OCI-LY7 (cell line): ENCODE data around the gene DPH6. TPM values are rescaled to one million over a fixed set of nuclear protein-coding genes. Genes with fewer than 3 reads are reported as not detected.

Experiments used
- BruUV-seq: library from RNA; stranded (reverse); fragments of 400-500 nt; replicated peaks from 2 replicates; lab custom pipeline; 2021; lab: Mats Ljungman, UMichigan
- CTCF ChIA-PET: fragments of 300-600 bp; sonication (Branson Sonifier 250); formaldehyde crosslinking; loops from one replicate; lab custom pipeline; 2022; ENCODE audit warnings: antibody characterized with exemption; ENCODE audit not compliant: unreplicated experiment; lab: Charles Lee
- POLR2A ChIA-PET: fragments of 300-600 bp; sonication (Branson Sonifier 250); formaldehyde crosslinking; loops from one replicate; lab custom pipeline; 2022; ENCODE audit warnings: antibody characterized with exemption; lab: Charles Lee
- DNase-seq: peaks from one replicate; pipeline ENCODE4 v3.0.0-alpha.2; 2015; ENCODE audit warnings: low spot score
- H2AFZ ChIP-seq: fragments of 200-600 bp; sonication (generic), shearing (Covaris generic); 2 replicates; pipeline ENCODE4 v1.6.1; 2014; ENCODE audit warnings: mild to moderate bottlenecking, antibody characterized with exemption, low read length, moderate library complexity
- H3K27ac ChIP-seq: fragments of 200-600 bp; sonication (generic); 2 replicates; pipeline ENCODE4 v1.5.1; 2014; ENCODE audit warnings: mixed run types, low read depth, mild to moderate bottlenecking, moderate library complexity, low read length, inconsistent platforms; ENCODE audit not compliant: poor library complexity, severe bottlenecking
- H3K36me3 ChIP-seq: fragments of 200-600 bp; sonication (generic); 2 replicates; pipeline ENCODE4 v1.6.1; 2014; ENCODE audit warnings: mild to moderate bottlenecking, antibody characterized with exemption, low read length, moderate library complexity, mixed read lengths; ENCODE audit not compliant: insufficient read depth
- H3K4me1 ChIP-seq: fragments of 200-600 bp; sonication (generic); 2 replicates; pipeline ENCODE4 v1.5.1; 2014; ENCODE audit warnings: mild to moderate bottlenecking, low read length; ENCODE audit not compliant: insufficient read depth, poor library complexity, severe bottlenecking
- H3K4me2 ChIP-seq: fragments of 200-600 bp; sonication (generic); 2 replicates; pipeline ENCODE4 v1.6.1; 2014; ENCODE audit warnings: mild to moderate bottlenecking, low read length
- H3K4me3 ChIP-seq: fragments of 200-600 bp; sonication (generic); 2 replicates; pipeline ENCODE4 v1.5.1; 2014; ENCODE audit warnings: mild to moderate bottlenecking, low read depth, low read length; ENCODE audit not compliant: poor library complexity, severe bottlenecking
- H3K79me2 ChIP-seq: fragments of 200-600 bp; sonication (generic); 2 replicates; pipeline ENCODE4 v1.6.1; 2016; ENCODE audit warnings: low read depth, mild to moderate bottlenecking, low read length, moderate library complexity, mixed read lengths; ENCODE audit not compliant: insufficient read depth
- H3K9me2 ChIP-seq: fragments of 200-600 bp; sonication (generic); 2 replicates; pipeline ENCODE4 v1.6.1; 2016; ENCODE audit warnings: mild to moderate bottlenecking, low read length, mixed read lengths; ENCODE audit not compliant: insufficient read depth
- H3K9me3 ChIP-seq: fragments of 200-600 bp; sonication (generic); 2 replicates; pipeline ENCODE4 v1.6.1; 2014; ENCODE audit warnings: mild to moderate bottlenecking, mixed run types, low read length, mixed read lengths
- H4K20me1 ChIP-seq: fragments of 200-600 bp; sonication (generic); 2 replicates; pipeline ENCODE4 v1.6.1; 2014; ENCODE audit warnings: mild to moderate bottlenecking, antibody characterized with exemption, low read length, moderate library complexity, mixed read lengths; ENCODE audit not compliant: insufficient read depth
- CTCF ChIP-seq: fragments of 200-600 bp; sonication (generic); conservative IDR thresholded peaks from 2 replicates; pipeline ENCODE4 v1.5.1; 2014; ENCODE audit warnings: mild to moderate bottlenecking, antibody characterized with exemption, low read length, moderate library complexity, mixed read lengths
- EZH2phosphoT487 ChIP-seq: fragments of 200-600 bp; sonication (generic); IDR thresholded peaks from 2 replicates; pipeline ENCODE4 v1.6.1; 2018; ENCODE audit warnings: low read depth, borderline replicate concordance, mild to moderate bottlenecking, mixed run types, antibody characterized with exemption, low read length, moderate library complexity, mixed read lengths
- intact Hi-C: fragments of 100-400 bp; cut with micrococcal nuclease; formaldehyde crosslinking; loops from one replicate; pipeline ENCODE4 v1.10.0; 2022; ENCODE audit not compliant: unreplicated experiment
- total RNA-seq, 2 experiments: library from RNA; depleted of rRNA in 1 of 2; stranded (reverse); fragments of >200 nt in 1 of 2; shearing (Covaris generic) in 1 of 2; gene quantifications; 2 replicates each; pipeline ENCODE4 v1.2.3, GENCODE V29; 2014 to 2022

Gene DPH6
- total RNA-seq, 2 experiments from 2014 or later, result 12.6 to 21.4 TPM

GRCh38 chr15:35566991-35567390, 21.0 kb upstream of the DPH6 start:
- no TSS peak for BruUV-seq
- no peak for DNase-seq
- ChIA-PET CTCF (no interaction called here), POLR2A (no interaction called here)
- intact Hi-C loops, result no loop called here
- H4K20me1 ChIP-seq, result no peaks in the 10 kb centered on the region
- H3K9me3 ChIP-seq, result no peaks in the 10 kb centered on the region
- H3K27ac ChIP-seq, result no peak overlapping the region
- no peaks in the 10 kb centered on the region for H3K9me2 ChIP-seq
- no peak overlapping the region for H3K4me3 ChIP-seq
- H3K36me3 ChIP-seq, result no peaks in the 10 kb centered on the region
- H2AFZ ChIP-seq, result no peak overlapping the region
- no peaks in the 10 kb centered on the region for H3K4me1 ChIP-seq
- TF ChIP-seq CTCF (no peak), EZH2phosphoT487 (no peak)
- no peak overlapping the region for H3K4me2 ChIP-seq
- no peaks in the 10 kb centered on the region for H3K79me2 ChIP-seq

GRCh38 chr15:35565901-35566300, 19.9 kb upstream of the DPH6 start:
- H3K4me2 ChIP-seq, result no peak overlapping the region
- H3K9me3 ChIP-seq, result no peaks in the 10 kb centered on the region
- ChIA-PET POLR2A (interaction anchor here (0.9 kb wide), 1 partner anchor 145 kb away, joined by 3 read pairs; no protein-coding TSS in a partner anchor), CTCF (no interaction called here)
- H3K9me2 ChIP-seq, result no peaks in the 10 kb centered on the region
- no peak overlapping the region for H3K27ac ChIP-seq
- no peak overlapping the region for H2AFZ ChIP-seq
- H3K36me3 ChIP-seq, result no peaks in the 10 kb centered on the region
- DNase-seq, result no peak
- no peak for TF ChIP-seq EZH2phosphoT487
- TF ChIP-seq CTCF, result no peak
- no peaks in the 10 kb centered on the region for H3K4me1 ChIP-seq
- no peaks in the 10 kb centered on the region for H3K79me2 ChIP-seq
- H4K20me1 ChIP-seq, result no peaks in the 10 kb centered on the region
- no TSS peak for BruUV-seq
- H3K4me3 ChIP-seq, result no peak overlapping the region
- intact Hi-C loops, result no loop called here

GRCh38 chr15:35562641-35563040, 16.7 kb upstream of the DPH6 start:
- CTCF ChIA-PET, result no interaction called here
- no TSS peak for BruUV-seq

More at GRCh38 chr15:35562641-35563040, 16.7 kb upstream of the DPH6 start:
- no peaks in the 10 kb centered on the region for H4K20me1 ChIP-seq
- no peak overlapping the region for H3K27ac ChIP-seq
- H3K4me3 ChIP-seq, result no peak overlapping the region
- H3K79me2 ChIP-seq, result no peaks in the 10 kb centered on the region
- H3K9me2 ChIP-seq, result no peaks in the 10 kb centered on the region
- no peaks in the 10 kb centered on the region for H3K4me1 ChIP-seq
- TF ChIP-seq CTCF, result no peak
- no peak for TF ChIP-seq EZH2phosphoT487
- DNase-seq, result no peak
- POLR2A ChIA-PET, result interaction anchor here (0.5 kb wide), 1 partner anchor 426 kb away, joined by 3 read pairs; no protein-coding TSS in a partner anchor
- no peaks in the 10 kb centered on the region for H3K9me3 ChIP-seq
- H2AFZ ChIP-seq, result no peak overlapping the region
- intact Hi-C loops, result no loop called here
- H3K36me3 ChIP-seq, result no peaks in the 10 kb centered on the region
- no peak overlapping the region for H3K4me2 ChIP-seq
